K562 (cell line): ENCODE data around the gene ITPR1. TPM values are rescaled to one million over a fixed set of nuclear protein-coding genes. Genes with fewer than 3 reads are reported as not detected.

Experiments used
- ATAC-seq: fragments of 200-7000 bp; cut with Tn5 transposase; 3 replicates; pipeline ENCODE4 v1.9.1; 2020; ENCODE audit warnings: moderate library complexity
- BruUV-seq: library from RNA; stranded (reverse); fragments of 400-500 nt; replicated peaks from 2 replicates; lab custom pipeline; 2021; lab: Mats Ljungman, UMichigan
- CTCF ChIA-PET: fragments of 300-600 bp; formaldehyde crosslinking; extraction: SDS; loops from one replicate; lab custom pipeline; 2021; ENCODE audit warnings: low intra/inter-chr PET ratio; lab: Yijun Ruan, JAX
- POLR2A ChIA-PET: fragments of 300-600, 350-650 bp; sonication (Branson Sonifier 250); formaldehyde crosslinking; extraction: SDS; loops from one replicate; lab custom pipeline; 2021; ENCODE audit warnings: antibody characterized with exemption, inconsistent platforms; lab: Yijun Ruan, JAX
- DNase-seq, 4 experiments: peaks; one replicate each; pipeline versions ENCODE4 v3.0.0 to v3.0.0-alpha.2; 2011 to 2018; ENCODE audit warnings: low spot score in 3 of 4, mixed read lengths in 3 of 4; ENCODE audit errors: extremely low read depth in 1 of 4
- FAIRE-seq: peaks from 2 replicates; lab custom pipeline; 2011; peaks lifted over from hg19 to GRCh38; lab: Jason Lieb, UNC
- H2AFZ ChIP-seq: 2 replicates; pipeline ENCODE4 v1.6.0; 2011; ENCODE audit warnings: low read depth, low read length, control low read depth, inconsistent platforms
- H3K27ac ChIP-seq: fragments of 200-600 bp; 3 replicates; pipeline ENCODE4 v1.8.0; 2011; ENCODE audit warnings: low read depth, mild to moderate bottlenecking, control low read depth, inconsistent platforms, low read length, moderate library complexity, mixed read lengths; ENCODE audit errors: extremely low read depth
- H3K27me3 ChIP-seq, 2 experiments: fragments of 300-600 bp in 1 of 2; 2 replicates in 1 of 2; 3 replicates in 1 of 2; pipeline versions ENCODE4 v1.6.0 to v1.8.0; 2011; ENCODE audit warnings: inconsistent platforms in 2 of 2, low read length in 2 of 2, mild to moderate bottlenecking in 1 of 2, mixed read lengths in 1 of 2, moderate library complexity in 1 of 2; ENCODE audit not compliant: control insufficient read depth in 2 of 2, insufficient read depth in 2 of 2
- H3K36me3 ChIP-seq: fragments of 300-600 bp; 3 replicates; pipeline ENCODE4 v1.8.0; 2011; ENCODE audit warnings: mild to moderate bottlenecking, low read length, inconsistent platforms; ENCODE audit not compliant: control insufficient read depth, insufficient read depth
- H3K4me1 ChIP-seq, 2 experiments: fragments of 200-600 bp in 1 of 2; replicated peaks in 1 of 2; 2 replicates in 1 of 2; 3 replicates in 1 of 2; pipeline versions ENCODE4 v1.5.1 to v1.8.0; 2011; ENCODE audit warnings: inconsistent platforms in 2 of 2, low read length in 2 of 2, mild to moderate bottlenecking in 1 of 2, mixed read lengths in 1 of 2, moderate library complexity in 1 of 2; ENCODE audit not compliant: control insufficient read depth in 2 of 2, insufficient read depth in 2 of 2
- H3K4me2 ChIP-seq: 2 replicates; pipeline ENCODE4 v1.6.1; 2011; ENCODE audit warnings: low read length, control low read depth, inconsistent platforms, mixed read lengths; ENCODE audit not compliant: insufficient read depth
- H3K4me3 ChIP-seq: fragments of 200-600 bp; sonication (generic), shearing (Covaris generic); 2 replicates; pipeline ENCODE4 v1.5.1; 2016; ENCODE audit warnings: control low read depth, inconsistent platforms
- H3K79me2 ChIP-seq: fragments of 200-600 bp; 3 replicates; pipeline ENCODE4 v1.8.0; 2011; ENCODE audit warnings: low read length, inconsistent platforms; ENCODE audit not compliant: control insufficient read depth, insufficient read depth
- H3K9ac ChIP-seq, 2 experiments: 2 replicates each; pipeline versions ENCODE4 v1.6.0 to v1.6.1; 2011; ENCODE audit warnings: low read depth in 2 of 2, low read length in 2 of 2, control low read depth in 1 of 2, inconsistent platforms in 1 of 2, mild to moderate bottlenecking in 1 of 2, mixed read lengths in 1 of 2; ENCODE audit not compliant: insufficient read depth in 1 of 2
- H3K9me1 ChIP-seq: one replicate; pipeline ENCODE4 v1.6.0; 2011; ENCODE audit warnings: inconsistent platforms, mild to moderate bottlenecking, low read length, moderate library complexity; ENCODE audit not compliant: control insufficient read depth, insufficient read depth
- H3K9me3 ChIP-seq: replicated peaks from 2 replicates; pipeline ENCODE4 v1.5.1; 2011; ENCODE audit warnings: low read depth, low read length, inconsistent platforms; ENCODE audit not compliant: control insufficient read depth, insufficient read depth
- H4K20me1 ChIP-seq: replicated peaks from 2 replicates; pipeline ENCODE4 v1.6.1; 2011; ENCODE audit warnings: low read length, inconsistent platforms, mixed read lengths; ENCODE audit not compliant: control insufficient read depth, insufficient read depth
- CEBPB ChIP-seq: fragments of 450-650 bp; IDR thresholded peaks from 2 replicates; pipeline ENCODE4 v1.6.1; 2016; ENCODE audit warnings: missing genetic modification characterization, missing compliant biosample characterization
- FOSL1 ChIP-seq: fragments of 200-800 bp; sonication (Bioruptor generic); conservative IDR thresholded peaks from 2 replicates; pipeline ENCODE4 v1.6.1; 2016; ENCODE audit warnings: missing genetic modification characterization, missing compliant biosample characterization
- HDAC1 ChIP-seq, 2 experiments: fragments of 450-650 bp; IDR thresholded peaks; 2 replicates each; pipeline ENCODE4 v1.6.1; 2016 to 2017; ENCODE audit warnings: inconsistent platforms in 1 of 2, mild to moderate bottlenecking in 1 of 2, moderate library complexity in 1 of 2
- KDM1A ChIP-seq, 2 experiments: fragments of 450-650 bp; IDR thresholded peaks; 2 replicates each; pipeline ENCODE4 v1.6.1; 2016; ENCODE audit warnings: mild to moderate bottlenecking in 2 of 2
- PKNOX1 ChIP-seq: fragments of 450-650 bp; IDR thresholded peaks from 2 replicates; pipeline ENCODE4 v1.6.1; 2016
- RFX1 ChIP-seq: fragments of 450-650 bp; IDR thresholded peaks from 2 replicates; pipeline ENCODE4 v1.6.1; 2016; ENCODE audit warnings: mild to moderate bottlenecking, moderate library complexity
- U2AF1 ChIP-seq: fragments of 200-400 bp; formaldehyde crosslinking; optimal IDR thresholded peaks from 2 replicates; pipeline ENCODE3; 2017; ENCODE audit warnings: mild to moderate bottlenecking, low read depth, low read length, moderate library complexity
- U2AF2 ChIP-seq: fragments of 200-400 bp; formaldehyde crosslinking; optimal IDR thresholded peaks from 2 replicates; pipeline ENCODE3; 2017; ENCODE audit warnings: low read depth, mild to moderate bottlenecking, low read length
- WGBS: fragments of 100-300 bp; shearing (Covaris generic); methylation state at CpG from one replicate; pipeline ENCODE4 v1.1.6; 2016; ENCODE audit warnings: low coverage, mixed read lengths; ENCODE audit not compliant: insufficient coverage; ENCODE audit errors: missing lambda C conversion rate; 5-methylcytosine and 5-hydroxymethylcytosine counted together
- in situ Hi-C: fragments of 300-500 bp; cut with MboI; formaldehyde crosslinking; loops from 4 replicates; pipeline ENCODE4 v1.15.0; 2018; ENCODE audit warnings: inconsistent platforms, mixed read lengths
- intact Hi-C: fragments of 100-400 bp; cut with micrococcal nuclease; formaldehyde crosslinking; loops from 2 replicates; pipeline ENCODE4 v1.14.2; 2022
- polyA plus RNA-seq, 8 experiments: library from polyadenylated mRNA; depleted of rRNA in 4 of 8; stranded (reverse) in 5 of 8; unstranded in 3 of 8; fragments of >200 nt; fragmentation: Nextera tagmentation in 2 of 8; fragmentation: Illumina TruSeq in 1 of 8; extraction: Ambion mirVana in 2 of 8; extraction: Trizol in 1 of 8; gene quantifications; 2 replicates each; pipeline versions ENCODE4 v1.2.1 to v1.2.3, GENCODE V29; 2011 to 2014; ENCODE audit warnings: inconsistent platforms in 1 of 8, missing spikeins in 1 of 8
- total RNA-seq, 7 experiments: library from RNA; depleted of rRNA in 6 of 7; stranded (reverse); fragments of >200 nt in 6 of 7; fragmentation: Illumina TruSeq in 2 of 7; extraction: Trizol in 2 of 7; gene quantifications; 2 replicates each; pipeline versions ENCODE4 v1.2.1 to v1.2.3, GENCODE V29; 2011 to 2021; ENCODE audit warnings: low replicate concordance in 1 of 7

The ITPR1 gene
- total and polyA plus RNA-seq, 9 of the 15 experiments (the other 6 are each of a cell fraction or from before 2014, with no cell fraction given), result 22.4 to 40.0 (median 27.4) TPM

GRCh38 chr3:4528320-4528719 is 35.2 kb downstream of the ITPR1 start:
- Histone ChIP-seq H3K9ac (no peak overlapping the region), H3K9me3 (no peaks in the 10 kb centered on the region), H3K4me3 (no peak overlapping the region), H3K4me2 (no peak overlapping the region), H3K36me3 (no peaks in the 10 kb centered on the region), H3K79me2 (peaks cover 12% of the 10 kb centered on the region; the same call in 2 of the 3 replicates), H3K27me3 (no peaks in the 10 kb centered on the region), H3K9me1 (no peaks in the 10 kb centered on the region), H3K27ac (no peak overlapping the region), H4K20me1 (no peaks in the 10 kb centered on the region), H2AFZ (no peak overlapping the region), H3K4me1 (peaks cover 29 to 47% of the 10 kb centered on the region in 2 experiments)
- ATAC-seq (no peak), FAIRE-seq (no peak), DNase-seq (no peak)
- CTCF ChIA-PET, result no interaction called here
- POLR2A ChIA-PET, result interaction anchor here (0.5 kb wide), 1 partner anchor 155 kb away, joined by 3 read pairs; no protein-coding TSS in a partner anchor
- intact Hi-C loops, result no loop called here
- TF ChIP-seq RFX1 (peak; percentile 72), PKNOX1 (no peak)
- 75% methylated on average over 5 of the region's 5 CpGs for WGBS
- in situ Hi-C loops, result no loop called here
- no TSS peak for BruUV-seq

GRCh38 chr3:4528819-4529600 is 35.9 kb downstream of the ITPR1 start:
- Histone ChIP-seq H4K20me1 (no peaks in the 10 kb centered on the region), H2AFZ (no peak overlapping the region), H3K36me3 (no peaks in the 10 kb centered on the region), H3K4me1 (peaks cover 29 to 47% of the 10 kb centered on the region in 2 experiments), H3K9ac (no peak overlapping the region), H3K27me3 (no peaks in the 10 kb centered on the region), H3K9me3 (no peaks in the 10 kb centered on the region), H3K27ac (no peak overlapping the region), H3K79me2 (peaks cover 12% of the 10 kb centered on the region; the same call in 2 of the 3 replicates), H3K4me2 (no peak overlapping the region), H3K4me3 (no peak overlapping the region), H3K9me1 (no peaks in the 10 kb centered on the region)
- no TSS peak for BruUV-seq
- no peak for TF ChIP-seq U2AF2
- TF ChIP-seq HDAC1 (IDR thresholded peaks at IDR 0.05), result no peak
- no peak for TF ChIP-seq FOSL1 (tag)
- no peak for TF ChIP-seq U2AF1
- peak; percentile 35; the same call in 1 of the 2 replicates for TF ChIP-seq CEBPB
- peak in 1 of 2 experiments; percentile 22; a peak in 1 of 4 replicates for TF ChIP-seq KDM1A (IDR thresholded peaks at IDR 0.05)
- WGBS, result 82% methylated on average over 5 of the region's 5 CpGs
- in situ Hi-C loops (no loop called here), intact Hi-C loops (no loop called here)
- ChIA-PET POLR2A (interaction anchor here (1.5 kb wide), 1 partner anchor 9 kb away, joined by 5 read pairs; no protein-coding TSS in a partner anchor), CTCF (no interaction called here)
- DNase-seq (no peak), ATAC-seq (no peak), FAIRE-seq (no peak)
